Measurements from ENCODE around the gene CEACAM19.
"Not testable (repeated sequence)": the region's sequence is repeated elsewhere in the genome, so short reads cannot be mapped to it uniquely, and the experiment has no call there.

The CEACAM19 gene

GRCh38 chr19:44677019-44677811 is 5.9 kb downstream of the CEACAM19 start:
- DNase-seq: no peak

- DNase-seq: no peak
Measured at GRCh38 chr19:44680536-44680935, 9.3 kb downstream of the CEACAM19 start.

DNA sequence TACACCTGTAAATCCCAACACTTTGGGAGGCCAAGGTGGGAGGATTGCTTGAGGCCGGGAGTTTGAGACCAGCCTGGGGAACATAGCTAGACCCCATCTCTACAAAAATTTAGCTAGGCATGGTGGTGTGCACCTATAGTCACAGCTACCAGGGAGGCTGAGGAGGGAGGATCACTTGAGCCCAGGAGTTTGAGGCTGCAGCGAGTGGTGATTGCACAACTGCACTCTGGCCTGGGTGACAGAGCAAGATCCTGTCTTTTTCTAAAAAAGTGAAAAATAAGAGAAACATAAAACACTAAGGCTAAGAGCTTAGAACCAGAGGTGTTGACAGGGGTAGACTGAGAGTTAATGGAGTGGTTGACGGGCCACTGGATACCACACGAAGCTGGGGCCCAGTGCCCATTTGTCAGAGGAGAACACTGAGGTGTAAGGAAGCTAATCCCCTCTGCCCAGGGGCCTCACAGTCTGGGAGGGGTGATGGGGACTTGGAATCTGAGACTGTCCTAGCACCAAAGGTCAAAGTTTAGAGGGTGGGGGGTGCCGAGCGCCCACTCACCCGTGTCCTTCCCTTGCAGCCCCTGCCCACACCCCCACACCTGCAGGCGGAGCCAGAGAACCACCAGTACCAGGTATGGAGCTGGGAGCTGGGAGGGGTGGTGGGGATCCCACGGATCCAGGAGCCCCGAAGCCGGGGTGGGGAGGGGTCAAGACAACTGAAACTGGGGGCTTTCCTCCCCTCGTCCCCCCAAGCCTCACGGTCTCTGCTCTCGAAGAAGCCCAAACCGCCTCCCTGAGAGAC is 10.9 kb downstream of the CEACAM19 start:
- no peak for DNase-seq

- no peak for DNase-seq
Measured at GRCh38 chr19:44682807-44683206, 11.5 kb downstream of the CEACAM19 start.

DNA sequence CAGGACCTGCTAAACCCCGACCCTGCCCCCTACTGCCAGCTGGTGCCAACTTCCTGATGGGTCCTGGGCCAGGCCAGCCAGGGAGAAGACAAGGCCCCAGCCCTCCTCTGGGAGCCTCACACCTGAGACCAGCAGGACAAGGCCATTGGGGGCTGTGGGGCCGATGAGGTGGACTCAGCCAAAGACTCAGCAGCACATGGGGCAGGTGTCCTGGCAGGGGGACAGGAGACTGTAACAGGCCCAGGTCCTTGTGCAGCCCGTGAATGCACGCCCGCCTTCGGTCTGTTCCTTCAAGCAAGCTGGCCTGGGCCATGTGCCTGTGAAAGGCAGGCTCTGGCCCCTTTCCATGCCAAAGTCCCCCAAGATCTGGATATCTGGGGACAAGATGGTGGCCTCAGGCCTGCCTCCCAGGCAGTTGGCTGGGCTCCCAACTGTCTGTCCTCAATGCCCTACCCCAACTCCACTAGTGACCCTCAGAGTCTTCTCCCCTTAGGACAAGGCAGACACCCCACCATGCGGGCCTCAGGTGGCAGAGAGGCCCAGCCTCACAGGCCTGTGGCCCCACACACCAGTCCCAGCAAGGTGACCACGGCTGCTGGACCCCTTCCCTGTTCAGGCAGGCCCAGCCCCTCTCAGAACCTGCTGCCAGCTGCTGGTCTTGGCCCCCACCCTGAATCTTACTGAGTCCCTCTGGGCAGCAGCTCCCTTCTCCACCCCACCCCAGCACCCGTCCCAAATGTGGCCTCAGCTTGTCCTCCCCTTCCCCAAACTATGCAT is 12.3 kb downstream of the CEACAM19 start:
- DNase-seq: no peak

DNA sequence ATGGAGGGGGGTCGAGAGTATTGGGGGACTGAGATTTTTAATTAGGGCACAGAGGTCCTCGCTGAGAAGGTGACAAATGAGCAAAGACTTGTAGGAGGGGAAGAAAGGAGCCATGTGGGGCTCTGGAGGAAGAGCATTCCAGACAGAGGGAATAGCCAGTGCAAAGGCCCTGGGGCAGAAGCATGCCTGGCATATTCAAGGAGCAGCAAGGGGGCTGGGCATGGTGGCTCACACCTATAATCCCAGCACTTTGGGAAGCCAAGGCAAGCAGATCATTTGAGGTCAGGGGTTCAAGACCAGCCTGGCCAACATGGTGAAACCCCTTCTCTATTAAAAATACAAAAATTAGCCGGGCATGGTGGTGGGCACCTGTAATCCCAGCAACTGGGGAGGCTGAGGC is 13.1 kb downstream of the CEACAM19 start:
- not testable (repeated sequence) for DNase-seq

- no peak for DNase-seq
Measured at GRCh38 chr19:44684892-44685863, 13.9 kb downstream of the CEACAM19 start.

DNA sequence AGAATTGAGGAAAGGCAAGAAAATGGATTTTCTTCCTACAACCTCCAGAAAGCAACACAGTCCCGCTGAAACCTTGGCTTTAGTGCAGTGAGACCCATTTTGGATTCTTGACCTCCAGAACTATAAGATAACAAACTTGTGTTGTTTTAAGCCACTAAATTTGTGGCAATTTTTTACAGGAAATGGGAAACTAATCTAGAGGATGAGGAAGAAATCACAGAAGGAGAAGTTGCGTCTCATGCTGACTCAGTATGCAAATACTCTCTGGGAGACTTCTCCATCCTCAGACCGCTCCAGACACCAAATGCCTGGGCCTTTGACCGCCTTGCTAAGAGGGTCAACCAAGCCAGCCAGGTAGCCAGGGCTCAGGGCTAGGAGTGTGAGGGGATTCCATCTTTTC is 14.6 kb downstream of the CEACAM19 start:
- DNase-seq: no peak

DNA sequence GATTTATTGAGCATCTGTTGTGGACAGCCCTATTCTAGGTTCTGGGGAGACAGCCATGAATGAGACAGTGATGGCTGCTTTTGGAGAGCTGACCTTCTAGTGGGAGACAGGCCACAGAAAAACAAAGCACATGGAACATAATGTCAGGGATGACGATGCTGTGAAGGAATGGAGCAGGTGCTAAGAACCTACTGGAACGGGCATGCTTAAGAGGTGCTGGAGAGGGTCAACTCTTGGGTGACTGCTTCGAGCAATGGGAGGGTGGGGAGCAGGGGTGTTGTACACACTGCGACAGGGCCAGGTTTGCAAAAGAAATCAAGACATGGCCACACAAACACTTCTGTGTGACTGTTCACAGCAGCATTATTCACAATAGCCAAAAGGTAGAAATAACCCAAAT is 15.6 kb downstream of the CEACAM19 start:
- no peak for DNase-seq

GRCh38 chr19:44687888-44688287 is 16.6 kb downstream of the CEACAM19 start:
- DNase-seq: no peak

DNA sequence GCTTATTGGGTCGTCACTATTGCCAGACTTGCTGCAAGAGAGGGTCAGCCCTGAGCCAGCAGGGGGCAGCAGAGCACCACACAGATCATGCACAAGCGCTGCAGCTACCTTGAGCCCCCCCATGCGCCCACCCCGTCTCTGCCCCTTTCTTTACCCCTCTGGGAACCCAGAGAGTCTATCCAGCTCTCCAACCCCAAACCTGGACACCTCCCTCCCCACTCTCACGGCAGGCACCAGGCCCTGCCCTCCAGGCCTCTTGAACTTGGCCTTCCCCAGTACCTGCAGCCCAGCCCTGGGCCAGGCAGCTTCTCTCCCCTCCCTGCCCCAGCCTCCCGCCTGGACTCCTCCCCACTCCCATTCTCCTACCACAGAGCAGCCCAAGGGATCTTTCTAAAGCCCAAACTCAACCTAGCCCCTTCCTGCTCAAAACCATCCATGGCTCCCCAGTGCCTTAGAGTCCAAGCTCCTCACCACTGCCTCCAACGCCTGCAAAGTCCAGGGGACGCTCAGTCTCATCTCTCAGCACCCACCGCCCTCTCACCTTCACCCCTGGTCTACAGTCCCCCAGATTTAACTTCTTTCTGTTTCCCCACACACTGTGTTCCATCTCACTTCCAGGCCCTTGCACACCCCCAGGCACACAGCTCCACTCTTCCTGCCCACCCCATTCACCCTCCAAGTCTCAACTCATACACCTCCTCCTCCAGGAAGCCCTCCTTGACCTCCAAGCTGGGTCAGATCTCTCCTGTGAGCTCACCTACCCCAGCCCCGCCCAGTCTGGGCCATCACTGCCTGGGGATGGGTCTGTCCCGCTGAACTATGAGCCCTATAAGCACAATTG is 18.2 kb downstream of the CEACAM19 start:
- peak; percentile 86 for DNase-seq

- no peak for DNase-seq
Measured at GRCh38 chr19:44690131-44690440, 18.8 kb downstream of the CEACAM19 start.

GRCh38 chr19:44692379-44692721 is 21.1 kb downstream of the CEACAM19 start:
- no peak for DNase-seq

- peak; percentile 26 for DNase-seq
Measured at GRCh38 chr19:44694184-44694579, 22.9 kb downstream of the CEACAM19 start.

- no peak for DNase-seq
Measured at GRCh38 chr19:44696939-44697669, 25.8 kb downstream of the CEACAM19 start.

GRCh38 chr19:44697670-44698034 is 26.4 kb downstream of the CEACAM19 start:
- DNase-seq: no peak

DNA sequence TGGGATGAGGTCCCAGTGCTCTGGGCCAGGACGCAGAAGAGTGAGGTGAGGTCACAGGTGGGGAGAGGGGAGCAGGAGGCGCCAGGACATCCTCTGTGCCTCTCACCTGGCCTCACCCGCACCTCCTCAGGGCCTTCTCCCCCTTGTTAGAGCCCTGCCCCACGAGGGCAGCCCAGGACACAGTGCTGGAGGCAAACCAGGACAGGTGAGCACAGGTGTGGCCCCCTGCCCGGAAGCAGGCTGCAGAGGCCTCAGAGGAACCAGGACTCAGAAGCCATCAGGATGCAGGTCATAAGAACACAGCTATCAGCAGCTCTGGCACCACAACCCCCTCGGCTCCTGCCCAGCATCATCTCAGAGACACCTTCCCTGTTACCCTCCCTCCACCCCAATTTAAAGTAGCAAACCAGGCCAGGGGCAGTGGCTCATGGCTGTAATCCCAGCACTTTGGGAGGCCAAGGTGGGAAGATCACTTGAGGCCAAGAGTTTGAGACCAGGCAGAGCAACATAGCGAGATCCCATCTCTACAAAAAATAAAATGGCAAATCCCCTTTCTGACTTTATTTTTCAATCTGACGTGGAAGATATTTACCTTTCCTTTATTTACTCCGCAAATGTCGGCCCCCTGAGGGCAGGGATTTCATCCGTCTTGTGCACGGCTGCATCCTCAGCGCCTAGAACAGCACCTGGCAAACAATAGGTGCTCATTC is 27.4 kb downstream of the CEACAM19 start, which contains the start of gene CEACAM16:
Gene CEACAM16, plus strand, starts transcription at position 660 of the 710 bp plus-strand sequence. CDS start 2,306 bp downstream, outside the sequence.
- DNase-seq: no peak

DNA sequence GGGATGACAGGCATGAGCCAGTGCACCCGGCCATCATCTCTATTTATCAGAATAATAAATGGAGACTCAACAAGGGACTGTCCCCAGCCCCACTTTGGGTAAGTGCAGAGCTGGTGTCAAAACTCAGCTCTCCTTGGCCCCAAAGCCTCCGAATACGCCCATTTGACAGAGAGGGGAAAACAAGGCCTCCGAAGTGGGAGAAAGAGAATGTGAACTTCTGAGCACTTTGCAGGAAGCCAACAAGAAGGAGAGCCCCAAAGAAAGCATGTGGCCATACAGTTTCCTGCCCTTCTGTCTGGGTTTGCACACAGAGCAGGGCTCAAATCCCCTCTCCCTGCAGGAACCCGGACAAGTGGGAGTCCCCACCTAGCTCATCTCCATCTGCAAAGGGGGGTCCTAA is 29.3 kb downstream of the CEACAM19 start:
- DNase-seq: no peak

- DNase-seq: no peak
Measured at GRCh38 chr19:44701228-44701627, 29.9 kb downstream of the CEACAM19 start.

GRCh38 chr19:44702551-44703176 is 31.4 kb downstream of the CEACAM19 start:
- DNase-seq: no peak

Data from stimulated activated CD4-positive, alpha-beta T cell treated with anti-CD3 and anti-CD28 coated beads, Interleukin-4, amount 100 ng/mL, for 1 hour (primary cell).